Calu3 (cell line): ENCODE measurements around the gene GRK6. TPM values are rescaled to one million over a fixed set of nuclear protein-coding genes. Genes with fewer than 3 reads are reported as not detected.

Experiments used
- BruUV-seq: library from RNA; stranded (reverse); fragments of 400-500 nt; replicated peaks from 2 replicates; lab custom pipeline; 2021; lab: Mats Ljungman, UMichigan
- CTCF ChIA-PET: fragments of 300-600 bp; sonication (Branson Sonifier 250); formaldehyde crosslinking; loops from one replicate; lab custom pipeline; 2022; ENCODE audit warnings: antibody characterized with exemption; lab: Charles Lee
- DNase-seq: peaks from one replicate; pipeline ENCODE4 v3.0.0; 2022
- H3K27ac Mint-ChIP-seq: one replicate; pipeline ENCODE4 v1.8.0; 2022; ENCODE audit warnings: mixed read lengths; ENCODE audit not compliant: unreplicated experiment
- H3K27me3 Mint-ChIP-seq: one replicate; pipeline ENCODE4 v1.8.0; 2022; ENCODE audit warnings: mixed read lengths; ENCODE audit not compliant: unreplicated experiment
- H3K36me3 Mint-ChIP-seq: one replicate; pipeline ENCODE4 v1.8.0; 2022; ENCODE audit warnings: mild to moderate bottlenecking, moderate library complexity, mixed read lengths; ENCODE audit not compliant: insufficient read depth, unreplicated experiment
- H3K4me1 Mint-ChIP-seq: one replicate; pipeline ENCODE4 v1.8.0; 2022; ENCODE audit warnings: mild to moderate bottlenecking, low read depth, mixed read lengths; ENCODE audit not compliant: unreplicated experiment
- H3K4me3 Mint-ChIP-seq: one replicate; pipeline ENCODE4 v1.8.0; 2022; ENCODE audit warnings: mild to moderate bottlenecking, low read depth, moderate library complexity, mixed read lengths; ENCODE audit not compliant: unreplicated experiment
- H3K9me3 Mint-ChIP-seq: one replicate; pipeline ENCODE4 v1.8.0; 2022; ENCODE audit warnings: low read depth, mixed read lengths; ENCODE audit not compliant: unreplicated experiment
- intact Hi-C: fragments of 100-400 bp; cut with micrococcal nuclease; formaldehyde crosslinking; loops from one replicate; pipeline ENCODE4 v1.10.0; 2022; ENCODE audit not compliant: unreplicated experiment
- total RNA-seq: library from RNA; stranded (reverse); gene quantifications from 2 replicates; pipeline ENCODE4 v1.2.3, GENCODE V29; 2022
- TF ChIP-seq, protein P1 (sequence below): fragments of 200-600 bp; IDR thresholded peaks from one replicate; pipeline ENCODE4 v1.8.0; 2022; ENCODE audit warnings: antibody characterized with exemption; ENCODE audit not compliant: unreplicated experiment

GRK6 gene
- total RNA-seq, 1 experiment from 2014 or later: 72.6 TPM

DNA sequence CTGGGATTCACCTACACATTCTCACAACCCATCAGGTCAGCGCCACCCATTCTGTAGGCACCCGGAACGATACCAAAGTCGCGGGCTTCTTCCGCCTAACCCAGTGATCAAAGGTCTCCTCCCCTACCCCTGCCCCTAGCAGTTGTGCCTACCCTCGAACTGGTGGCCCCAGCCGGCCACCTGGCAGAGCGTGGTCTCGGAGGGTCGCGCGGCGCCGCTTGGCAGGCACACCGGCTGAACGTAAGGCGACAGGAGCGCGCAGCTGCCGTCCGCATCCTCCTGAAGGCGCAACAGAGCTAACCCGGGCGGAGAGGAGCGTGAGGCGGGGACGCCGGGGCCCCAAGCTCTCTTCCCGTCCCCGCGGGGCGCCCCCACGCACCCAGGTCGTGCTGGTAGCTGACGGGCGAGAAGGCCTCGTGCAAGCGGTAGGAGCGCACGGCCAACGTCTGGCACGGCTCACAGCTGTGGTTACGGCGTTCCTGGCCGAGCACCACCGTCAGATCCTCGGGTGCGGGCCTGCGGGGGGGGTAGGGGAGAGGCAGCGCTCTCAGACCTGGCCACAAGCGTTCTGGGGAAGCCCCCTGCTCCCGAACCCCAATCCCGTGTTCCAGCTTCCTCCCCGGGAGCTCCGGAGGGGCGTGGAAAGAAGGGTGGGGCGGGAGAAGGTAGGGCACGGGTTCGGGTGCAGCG is 23.2 kb upstream of the GRK6 start:
- intact Hi-C loops: loop anchor here (2.0 kb wide), 1 partner anchor 52 kb away; no protein-coding TSS in a partner anchor
- Mint-ChIP-seq H3K9me3 (no peaks in the 10 kb centered on the region), H3K27ac (peak overlapping the region; percentile 67), H3K36me3 (peaks cover 35% of the 10 kb centered on the region), H3K4me1 (peaks cover 9% of the 10 kb centered on the region), H3K4me3 (peak overlapping the region; percentile 77), H3K27me3 (no peaks in the 10 kb centered on the region)
- TF ChIP-seq, protein P1, sequence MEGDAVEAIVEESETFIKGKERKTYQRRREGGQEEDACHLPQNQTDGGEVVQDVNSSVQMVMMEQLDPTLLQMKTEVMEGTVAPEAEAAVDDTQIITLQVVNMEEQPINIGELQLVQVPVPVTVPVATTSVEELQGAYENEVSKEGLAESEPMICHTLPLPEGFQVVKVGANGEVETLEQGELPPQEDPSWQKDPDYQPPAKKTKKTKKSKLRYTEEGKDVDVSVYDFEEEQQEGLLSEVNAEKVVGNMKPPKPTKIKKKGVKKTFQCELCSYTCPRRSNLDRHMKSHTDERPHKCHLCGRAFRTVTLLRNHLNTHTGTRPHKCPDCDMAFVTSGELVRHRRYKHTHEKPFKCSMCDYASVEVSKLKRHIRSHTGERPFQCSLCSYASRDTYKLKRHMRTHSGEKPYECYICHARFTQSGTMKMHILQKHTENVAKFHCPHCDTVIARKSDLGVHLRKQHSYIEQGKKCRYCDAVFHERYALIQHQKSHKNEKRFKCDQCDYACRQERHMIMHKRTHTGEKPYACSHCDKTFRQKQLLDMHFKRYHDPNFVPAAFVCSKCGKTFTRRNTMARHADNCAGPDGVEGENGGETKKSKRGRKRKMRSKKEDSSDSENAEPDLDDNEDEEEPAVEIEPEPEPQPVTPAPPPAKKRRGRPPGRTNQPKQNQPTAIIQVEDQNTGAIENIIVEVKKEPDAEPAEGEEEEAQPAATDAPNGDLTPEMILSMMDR: no peak
- CTCF ChIA-PET: interaction anchor here (0.9 to 5.2 kb wide), 23 partner anchors 12 to 316 kb away, joined by 3 to 94 read pairs (median 7); partner anchors contain the start of genes FGFR4, GRK6, LMAN2 and PRR7
- peak; percentile 44 for DNase-seq
- BruUV-seq: no TSS peak

DNA sequence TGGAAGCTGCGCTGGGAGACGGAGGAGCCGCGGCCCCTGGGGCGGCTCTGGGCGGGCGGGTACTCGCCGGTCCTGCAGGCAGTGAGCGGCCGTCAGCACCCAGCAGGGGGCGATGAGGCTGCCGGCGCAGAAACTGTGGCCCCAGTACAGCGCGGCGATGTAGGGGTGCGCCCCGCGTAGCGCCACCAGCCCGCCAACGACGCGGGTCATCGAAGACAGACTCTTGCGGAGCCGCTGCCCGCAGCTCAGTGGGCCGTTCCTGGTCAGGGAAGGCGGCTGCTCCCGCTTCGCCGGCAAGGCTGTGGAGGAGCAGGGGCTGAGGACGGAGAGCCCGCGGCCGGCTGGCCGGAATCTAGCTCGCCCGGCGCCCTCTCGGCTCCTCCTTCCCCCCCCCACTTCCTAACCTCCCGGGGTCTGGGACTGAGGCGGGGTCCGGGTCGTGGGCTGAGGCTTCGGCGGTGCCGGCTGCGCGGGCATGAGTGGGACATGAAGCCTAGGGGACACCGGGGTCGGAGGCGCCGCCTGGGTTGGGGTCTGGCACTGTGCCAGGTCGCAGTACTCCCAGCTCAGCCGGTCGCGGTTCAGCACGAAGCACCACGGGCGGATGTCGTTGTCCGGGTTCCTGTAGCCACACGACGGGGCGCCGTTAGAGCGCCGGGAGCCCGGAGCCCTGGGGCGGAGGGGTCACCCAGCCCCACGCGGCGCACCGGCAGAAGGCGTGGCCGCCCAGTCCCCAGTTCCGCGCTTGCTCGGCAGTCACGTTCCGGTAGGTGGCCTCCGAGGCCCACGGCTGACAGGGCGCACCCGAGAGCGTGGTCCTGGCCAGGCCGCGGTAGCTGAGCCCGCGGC is 22.5 kb upstream of the GRK6 start:
- no TSS peak for BruUV-seq
- Mint-ChIP-seq H3K27me3 (no peaks in the 10 kb centered on the region), H3K36me3 (peaks cover 35% of the 10 kb centered on the region), H3K4me3 (peak overlapping the region; percentile 77), H3K27ac (peak overlapping the region; percentile 67), H3K4me1 (peaks cover 9% of the 10 kb centered on the region), H3K9me3 (no peaks in the 10 kb centered on the region)
- CTCF ChIA-PET: interaction anchor here (0.9 to 5.2 kb wide), 20 partner anchors 12 to 102 kb away, joined by 3 to 94 read pairs (median 12); partner anchors contain the start of genes GRK6, LMAN2 and PRR7
- TF ChIP-seq, protein P1: peak; percentile 90
- intact Hi-C loops: loop anchor here (2.0 kb wide), 2 partner anchors 51 to 97 kb away; no protein-coding TSS in a partner anchor
- peak; percentile 92 for DNase-seq

GRCh38 chr5:177404641-177405179 is 21.8 kb upstream of the GRK6 start:
- Mint-ChIP-seq H3K27me3 (no peaks in the 10 kb centered on the region), H3K4me3 (peak overlapping the region; percentile 77), H3K4me1 (peaks cover 9% of the 10 kb centered on the region), H3K9me3 (no peaks in the 10 kb centered on the region), H3K36me3 (peaks cover 35% of the 10 kb centered on the region), H3K27ac (peak overlapping the region; percentile 60)
- no peak for DNase-seq
- CTCF ChIA-PET: interaction anchor here (0.9 to 5.2 kb wide), 16 partner anchors 12 to 96 kb away, joined by 3 to 94 read pairs (median 11); partner anchors contain the start of genes GRK6, LMAN2 and PRR7
- BruUV-seq: no TSS peak
- intact Hi-C loops: loop anchor here (2.0 kb wide), 1 partner anchor 96 kb away; no protein-coding TSS in a partner anchor
- TF ChIP-seq, protein P1: no peak

- intact Hi-C loops: loop anchor here (2.0 kb wide), 1 partner anchor 95 kb away; no protein-coding TSS in a partner anchor
- TF ChIP-seq, protein P1: no peak
These were observed 21.2 kb upstream of the GRK6 start for GRCh38 chr5:177405312-177405711.

More at GRCh38 chr5:177405312-177405711, 21.2 kb upstream of the GRK6 start:
- peaks cover 35% of the 10 kb centered on the region for H3K36me3 Mint-ChIP-seq
- H3K27me3 Mint-ChIP-seq: no peaks in the 10 kb centered on the region
- BruUV-seq: no TSS peak
- no peaks in the 10 kb centered on the region for H3K9me3 Mint-ChIP-seq
- H3K27ac Mint-ChIP-seq: peak overlapping the region; percentile 60
- peak overlapping the region; percentile 77 for H3K4me3 Mint-ChIP-seq
- peaks cover 9% of the 10 kb centered on the region for H3K4me1 Mint-ChIP-seq
- CTCF ChIA-PET: interaction anchor here (2.3 to 5.2 kb wide), 4 partner anchors 14 to 51 kb away, joined by 7 to 94 read pairs (median 68); partner anchors contain the start of gene PRR7
- no peak for DNase-seq
